Pons (tissue), 1 donor: ENCODE measurements around the gene ANKRD17.

ENCODE experiments used
- DNase-seq: peaks from one replicate; pipeline ENCODE4 v3.0.0-alpha.2; 2016; ENCODE audit warnings: low spot score

Gene ANKRD17

DNA sequence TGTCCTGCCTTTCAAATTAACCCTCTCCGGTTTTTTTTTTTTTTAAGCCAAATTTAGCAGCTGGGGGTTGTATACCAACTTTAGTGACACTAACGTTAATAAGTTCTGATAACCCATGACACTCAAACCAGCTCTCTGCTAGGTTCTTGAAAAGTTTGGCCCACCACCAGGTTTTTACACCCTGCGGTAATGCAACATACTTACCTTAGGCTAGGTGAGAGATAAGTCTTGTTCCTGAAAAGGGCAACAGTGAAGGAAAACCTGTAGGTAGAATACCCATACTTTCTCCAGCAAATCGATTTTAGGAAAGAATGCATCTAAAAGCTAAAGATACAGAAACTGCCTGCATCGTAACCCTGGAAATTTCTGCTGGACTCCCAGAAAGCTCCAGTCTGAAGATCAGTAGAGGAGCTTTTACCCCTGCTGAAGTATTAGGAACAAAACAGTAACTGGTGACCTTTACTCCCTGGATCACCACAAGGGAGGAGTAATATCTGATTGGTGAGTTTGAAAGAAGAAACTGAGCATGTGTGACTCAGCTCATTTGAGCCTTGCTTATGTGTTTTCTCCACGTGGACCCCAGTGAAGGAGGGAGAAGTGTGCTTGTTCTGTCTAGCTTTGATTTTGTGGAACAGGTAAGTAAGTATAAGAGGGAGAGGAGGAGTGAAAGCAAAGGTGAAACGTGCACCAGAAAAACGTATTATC, 154.6 kb downstream of the ANKRD17 start:
- DNase-seq: no peak

DNA sequence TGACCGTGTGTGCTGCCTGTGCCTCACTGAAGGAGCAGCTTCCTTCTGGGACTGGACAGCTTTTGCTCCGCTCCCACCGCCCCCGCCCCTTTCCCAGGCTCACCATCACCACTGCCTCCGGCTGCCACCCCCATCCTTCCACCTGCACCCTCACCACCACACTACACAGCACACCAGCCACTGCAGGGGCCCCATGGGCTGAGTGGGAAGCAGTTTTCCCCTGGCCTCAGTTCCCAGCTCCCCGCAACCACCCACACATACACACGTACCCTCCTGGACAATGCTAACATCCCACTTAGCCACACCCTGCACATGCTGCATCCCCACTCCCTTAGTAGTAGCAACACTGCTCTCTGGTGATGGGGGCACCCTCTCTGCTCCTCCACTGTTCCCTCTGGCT, 159.5 kb downstream of the ANKRD17 start:
- DNase-seq: no peak

DNA sequence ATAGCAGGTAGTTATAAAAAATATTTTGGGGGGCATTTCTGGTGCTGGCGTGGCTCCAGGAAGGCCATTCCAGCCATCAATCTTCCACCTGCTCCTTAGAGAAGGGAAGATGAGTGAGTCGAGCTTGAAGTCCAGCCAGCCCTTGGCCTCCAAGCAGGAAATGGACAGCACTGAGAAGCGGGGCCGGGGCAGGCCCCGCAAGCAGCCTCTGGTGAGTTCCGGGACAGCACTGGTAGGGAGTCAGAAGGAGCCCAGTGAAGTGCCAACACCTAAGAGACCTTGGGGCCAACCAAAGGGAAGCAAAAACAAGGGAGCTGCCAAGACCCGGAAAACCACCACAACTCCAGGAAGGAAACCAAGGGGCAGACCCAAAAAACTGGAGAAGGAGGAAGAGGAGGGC, 159.9 kb downstream of the ANKRD17 start:
- no peak for DNase-seq

DNA sequence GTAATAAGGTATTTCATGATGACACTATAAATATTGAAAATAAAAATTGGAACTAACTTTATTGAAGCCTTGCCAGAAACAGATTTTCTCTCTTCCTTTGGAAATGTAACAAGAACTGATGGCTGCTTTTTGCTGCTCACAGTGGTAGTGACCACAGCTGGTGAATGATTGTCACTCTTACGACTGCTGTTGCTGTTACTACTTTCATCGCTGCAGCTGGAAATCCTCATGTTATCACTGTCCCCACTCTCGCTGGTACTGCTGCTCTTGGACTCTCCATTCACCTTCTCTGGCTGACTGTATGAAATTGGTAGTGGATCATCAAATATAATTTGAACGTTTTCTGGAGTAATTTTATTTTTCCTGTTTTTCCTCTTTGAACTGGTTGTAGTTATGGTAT, 160.6 kb downstream of the ANKRD17 start:
- peak; percentile 11 for DNase-seq

DNA sequence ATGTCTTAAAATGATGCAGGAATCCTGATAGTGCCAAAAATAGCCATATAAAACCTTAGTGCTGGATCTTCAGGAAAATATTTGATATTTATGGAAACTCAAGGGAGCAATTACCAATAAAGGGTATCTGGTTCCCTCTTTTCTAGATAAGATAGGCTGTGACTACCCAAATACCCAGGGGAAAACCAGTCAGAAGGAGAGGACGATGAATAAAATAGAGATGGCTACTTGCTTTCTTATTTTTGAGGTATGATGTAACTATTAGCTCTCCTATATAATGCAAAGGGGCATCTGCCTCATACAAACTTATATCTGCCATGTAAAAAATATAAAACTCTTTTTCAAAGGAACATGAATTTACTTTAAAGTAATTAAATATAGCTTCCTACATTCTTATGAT, 165.7 kb downstream of the ANKRD17 start:
- no peak for DNase-seq

DNA sequence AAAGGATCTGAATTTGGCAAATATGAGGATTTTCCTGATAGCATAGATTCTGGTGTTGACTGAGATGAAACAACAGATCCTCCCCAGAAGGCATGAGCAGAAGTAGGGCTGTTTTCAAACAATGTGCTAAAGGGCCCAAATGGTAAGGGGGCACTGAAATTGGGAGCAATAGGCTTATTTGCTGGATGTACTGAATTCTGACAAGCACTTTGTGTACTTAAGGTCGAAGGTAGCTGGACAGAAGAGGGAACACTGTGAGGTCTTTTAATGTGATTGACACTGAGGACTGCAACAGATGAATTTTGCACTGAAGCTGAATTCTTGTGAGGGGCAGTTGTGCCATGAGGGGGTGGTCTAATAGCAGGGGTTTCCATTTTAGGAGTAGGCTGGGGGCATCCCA, 167.9 kb downstream of the ANKRD17 start:
- DNase-seq: no peak

DNA sequence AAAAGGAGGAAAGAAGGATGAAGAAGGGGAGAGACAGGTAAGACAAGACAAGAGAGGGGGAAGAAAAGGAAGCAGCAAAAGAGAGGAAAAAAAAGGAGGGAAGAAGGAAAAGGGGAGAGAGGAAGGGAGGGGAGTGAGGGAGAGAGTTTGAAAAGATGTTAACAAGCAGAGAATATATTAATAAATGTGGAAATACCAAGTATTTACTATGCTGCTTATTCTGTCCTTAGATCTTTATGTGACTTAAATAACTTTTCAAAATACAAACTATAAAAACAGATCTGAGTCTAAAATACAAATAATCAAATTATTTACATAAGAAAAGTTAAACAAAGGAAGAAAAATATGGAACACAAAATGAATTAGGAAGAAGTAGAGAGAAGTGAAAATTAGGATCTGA, 170.7 kb downstream of the ANKRD17 start:
- DNase-seq: no peak

DNA sequence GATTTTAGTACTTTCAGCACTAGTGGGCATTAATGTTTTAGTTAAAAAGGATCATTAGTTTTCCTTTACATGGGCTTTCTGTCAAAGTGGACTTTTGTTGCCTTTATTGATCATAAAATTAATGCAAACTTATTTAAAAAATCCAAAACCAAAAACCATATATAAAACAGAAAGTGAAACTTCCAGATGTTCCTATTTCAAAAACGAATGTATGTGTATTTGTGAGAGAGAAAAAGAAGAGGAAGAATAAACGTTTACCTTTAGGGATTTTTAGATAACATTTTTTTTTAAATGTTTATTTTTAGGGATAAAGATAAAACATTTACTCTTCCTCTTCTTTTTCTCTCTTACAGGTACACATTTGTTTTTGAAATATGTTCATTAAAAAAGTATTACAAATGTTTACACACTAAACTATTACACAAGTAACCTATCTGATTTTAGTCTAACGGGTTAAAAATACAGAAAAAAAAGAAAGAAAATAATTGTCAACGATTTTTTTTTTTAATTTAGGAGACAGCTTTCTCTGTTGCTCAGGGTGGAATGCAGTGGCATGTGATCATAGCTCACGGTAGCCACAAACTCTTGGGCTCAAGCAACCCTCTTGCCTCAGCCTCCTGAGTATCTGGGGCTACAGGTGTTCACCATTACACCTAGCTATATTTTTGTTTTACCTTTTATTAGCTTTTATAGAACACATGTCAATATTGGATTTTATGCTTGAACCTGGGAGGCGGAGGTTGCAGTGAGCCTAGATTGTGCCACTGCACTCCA, 172.3 kb downstream of the ANKRD17 start:
- DNase-seq: no peak

DNA sequence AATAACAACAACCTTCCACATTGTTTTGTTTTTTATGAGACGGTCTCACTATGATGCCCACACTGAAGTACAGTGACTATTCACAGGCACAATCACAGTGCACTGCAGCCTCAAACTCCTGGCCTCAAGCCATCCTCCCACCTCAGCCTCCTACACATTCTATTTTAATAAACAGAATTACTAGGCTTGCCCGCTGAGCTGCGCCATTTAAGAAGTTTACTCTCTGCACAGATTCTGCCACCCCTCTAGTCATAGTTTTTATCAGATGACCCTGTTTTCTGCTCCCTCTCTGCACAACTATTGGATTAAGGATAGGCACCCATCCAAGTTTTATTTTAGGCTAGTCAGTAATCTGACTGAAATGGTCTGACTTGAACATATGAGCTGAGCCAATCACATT, 177.8 kb downstream of the ANKRD17 start:
- DNase-seq: no peak

DNA sequence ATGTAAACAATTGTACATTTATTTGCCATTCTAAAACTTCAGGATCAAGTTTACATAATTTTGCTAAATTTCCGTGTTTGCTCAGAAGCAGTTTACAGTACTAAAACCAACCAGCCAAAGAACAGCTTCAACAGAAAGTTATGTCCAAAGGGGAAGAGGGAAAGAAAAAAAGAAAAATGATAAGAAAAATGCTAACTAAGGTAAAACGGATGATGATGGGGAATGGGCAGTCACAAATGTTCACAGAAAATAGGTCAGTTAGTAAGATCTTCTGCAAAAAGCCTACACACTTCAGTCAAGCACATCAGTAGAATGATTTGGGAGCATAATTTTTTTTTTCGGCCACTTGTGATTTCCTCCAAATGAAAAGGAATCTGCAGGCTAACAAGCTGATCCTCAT, 182.8 kb downstream of the ANKRD17 start:
- DNase-seq: no peak

DNA sequence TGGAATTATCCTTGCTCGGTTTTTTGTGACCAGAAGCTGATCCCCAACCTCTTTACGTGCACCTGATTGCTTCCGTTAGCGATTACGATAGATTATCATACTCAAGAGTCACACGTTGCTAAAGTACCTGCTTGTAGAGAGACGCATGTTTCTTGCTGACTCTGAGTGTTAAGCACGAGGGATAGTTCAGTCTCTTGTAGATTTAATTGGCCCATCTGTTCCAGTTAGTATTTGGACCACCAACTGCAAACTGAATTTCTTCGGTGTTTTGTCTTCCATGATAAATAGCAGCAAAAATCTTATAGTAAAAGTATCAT, 188.6 kb downstream of the ANKRD17 start:
- no peak for DNase-seq

DNA sequence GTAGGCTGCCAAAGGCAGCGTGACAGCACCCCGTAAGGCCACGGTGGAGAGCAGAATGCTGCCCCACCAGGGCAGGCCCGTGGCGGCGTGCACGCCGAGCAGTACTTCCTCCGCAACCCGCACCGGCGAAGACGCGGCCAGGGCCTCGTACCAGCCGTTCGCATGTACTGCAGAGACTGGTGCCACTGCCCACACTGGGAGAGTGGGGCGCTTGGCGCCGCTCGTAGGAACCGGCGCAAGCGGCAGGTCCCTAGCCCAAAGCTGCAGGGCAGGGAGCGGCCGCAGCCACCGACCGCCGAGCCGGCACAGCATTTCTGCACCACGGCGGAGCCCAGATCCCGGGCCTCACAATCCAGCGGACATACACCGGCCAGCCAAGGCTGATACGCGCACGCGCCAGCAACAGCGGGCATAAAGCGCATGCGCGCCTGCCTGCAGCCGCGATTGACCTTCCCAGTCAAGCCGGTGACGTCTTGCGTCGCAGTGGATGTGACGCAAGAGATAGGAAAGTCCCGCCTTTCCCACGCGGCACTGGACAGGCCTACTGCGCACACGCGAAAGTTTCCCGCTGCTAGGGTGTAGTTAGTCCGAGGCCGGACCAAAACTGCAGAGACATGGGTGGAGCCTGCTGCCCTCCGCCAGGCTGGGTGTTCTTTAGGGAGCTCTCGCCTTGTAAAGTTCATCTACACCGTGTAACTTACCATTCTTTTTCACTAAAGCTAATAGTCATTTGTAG, 189.1 kb downstream of the ANKRD17 start, which contains the start of gene COX18:
TSS of gene COX18 (minus strand) at position 379 of the 736 bp plus-strand sequence. CDS start at position 312, 67 bp downstream.
- peak; percentile 99 for DNase-seq

DNA sequence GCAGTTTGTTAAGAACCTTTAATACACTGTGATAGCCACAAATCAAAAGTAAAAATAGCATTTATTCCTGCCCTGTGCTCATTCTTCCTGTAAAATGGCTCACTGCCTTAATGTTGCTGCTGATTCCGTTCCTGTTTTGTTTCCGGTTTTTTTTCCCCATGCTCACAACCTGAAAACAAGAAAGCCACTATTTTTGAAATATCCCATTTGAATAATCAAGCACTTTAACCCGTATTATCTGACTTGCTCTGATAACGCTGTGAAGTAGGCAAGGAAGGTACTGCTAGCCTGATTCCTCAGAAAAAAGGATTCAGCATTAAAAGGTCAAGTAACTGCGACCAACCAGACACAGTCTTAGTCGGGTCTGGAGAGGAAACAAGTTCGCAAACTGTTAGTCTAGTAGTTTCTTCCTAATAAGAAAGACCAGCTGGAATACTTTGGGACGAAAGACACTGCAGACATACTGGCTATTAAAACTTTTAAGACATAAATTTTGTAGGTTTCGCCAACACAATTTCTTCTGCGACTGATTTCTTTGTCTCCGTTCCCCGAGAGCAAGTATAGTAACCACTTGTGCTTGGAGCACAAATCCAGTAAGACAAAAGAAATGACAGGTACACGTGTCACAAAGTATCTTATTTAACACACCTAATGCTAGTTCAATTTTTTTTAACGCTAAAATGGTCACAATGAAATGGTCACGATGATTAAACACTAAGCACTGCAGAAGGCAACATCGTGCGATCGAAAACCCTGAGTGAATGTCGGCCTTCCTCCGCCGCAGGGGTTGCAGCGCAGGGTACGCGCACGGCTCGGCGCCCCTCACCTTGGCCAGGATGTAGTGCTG, 189.9 kb downstream of the ANKRD17 start:
- DNase-seq: peak; percentile 60

DNA sequence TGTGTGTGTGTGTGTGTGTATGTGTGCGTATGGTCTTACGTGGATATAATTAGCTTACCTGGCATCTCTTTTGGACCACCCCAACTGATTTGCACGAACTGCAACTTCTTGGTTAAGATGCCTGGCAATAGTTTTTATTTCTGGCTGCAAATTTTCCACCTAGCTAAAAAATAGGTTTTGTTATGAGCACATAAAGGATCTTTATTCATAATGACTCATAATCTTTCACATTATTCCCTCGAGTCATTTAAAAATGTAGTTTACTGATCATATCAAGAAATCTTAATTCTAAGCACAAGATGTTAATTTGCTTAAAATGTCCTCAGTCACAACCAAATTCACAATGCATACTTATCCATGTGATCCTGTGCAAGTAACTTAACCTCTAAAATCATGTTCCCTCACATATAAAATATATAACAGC, 190.6 kb downstream of the ANKRD17 start:
- DNase-seq: peak; percentile 24

DNA sequence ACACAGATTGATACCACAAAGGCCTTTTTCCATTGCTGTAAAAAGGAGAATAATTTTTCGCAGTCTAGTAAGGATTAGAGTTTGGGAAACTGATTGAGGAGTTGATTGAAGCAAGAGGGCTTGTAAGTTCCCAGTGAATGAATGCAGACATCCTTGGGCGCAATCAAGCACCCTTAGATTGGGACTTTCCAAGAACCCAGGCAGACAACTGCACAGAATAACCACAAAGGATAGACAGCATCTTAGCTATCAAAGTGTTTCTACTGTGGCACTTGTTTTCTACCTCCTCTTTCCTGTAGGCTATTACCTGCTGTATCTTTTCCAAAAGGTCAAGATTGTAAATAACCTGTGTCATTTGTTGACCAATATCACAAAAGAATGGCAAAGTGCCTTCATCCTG, 191.7 kb downstream of the ANKRD17 start:
- DNase-seq: no peak

DNA sequence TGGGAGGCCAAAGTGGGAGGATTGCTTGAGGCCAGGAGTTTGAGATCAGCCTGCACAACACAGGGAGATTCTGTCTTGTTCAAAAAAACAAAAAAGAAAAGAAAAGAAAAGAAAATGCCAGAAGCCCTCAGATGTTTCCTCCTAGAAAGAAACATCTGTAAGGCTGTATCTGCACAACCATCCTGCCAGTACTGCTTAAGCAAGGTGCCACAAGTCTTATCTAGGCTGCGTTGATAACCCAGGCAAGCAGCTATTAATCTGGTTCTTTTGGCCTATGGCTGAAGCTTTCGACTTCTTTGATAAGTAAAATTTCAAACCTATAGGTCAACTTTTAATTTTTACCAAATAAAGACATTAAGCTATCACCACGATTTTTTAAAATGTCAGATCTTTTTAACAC, 192.2 kb downstream of the ANKRD17 start:
- no peak for DNase-seq

DNA sequence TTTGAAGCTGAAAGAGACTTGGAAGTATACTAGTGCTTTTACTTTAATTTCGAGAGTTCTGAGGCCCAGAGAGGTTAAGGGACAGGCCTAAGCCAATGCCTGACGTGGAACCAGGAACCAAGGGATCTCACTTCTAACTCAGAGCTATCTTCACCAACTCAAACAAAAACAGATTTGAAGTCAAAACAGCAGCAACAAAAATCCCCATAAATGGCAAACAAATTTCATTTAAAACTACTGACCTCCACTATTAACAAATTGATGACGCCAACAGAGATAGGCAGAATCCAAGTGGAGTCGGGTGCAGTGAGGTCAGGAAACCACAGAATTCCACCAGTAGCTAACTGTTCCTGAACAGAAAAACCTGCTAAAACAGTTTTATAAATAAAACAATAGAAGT, 194.1 kb downstream of the ANKRD17 start:
- DNase-seq: no peak

DNA sequence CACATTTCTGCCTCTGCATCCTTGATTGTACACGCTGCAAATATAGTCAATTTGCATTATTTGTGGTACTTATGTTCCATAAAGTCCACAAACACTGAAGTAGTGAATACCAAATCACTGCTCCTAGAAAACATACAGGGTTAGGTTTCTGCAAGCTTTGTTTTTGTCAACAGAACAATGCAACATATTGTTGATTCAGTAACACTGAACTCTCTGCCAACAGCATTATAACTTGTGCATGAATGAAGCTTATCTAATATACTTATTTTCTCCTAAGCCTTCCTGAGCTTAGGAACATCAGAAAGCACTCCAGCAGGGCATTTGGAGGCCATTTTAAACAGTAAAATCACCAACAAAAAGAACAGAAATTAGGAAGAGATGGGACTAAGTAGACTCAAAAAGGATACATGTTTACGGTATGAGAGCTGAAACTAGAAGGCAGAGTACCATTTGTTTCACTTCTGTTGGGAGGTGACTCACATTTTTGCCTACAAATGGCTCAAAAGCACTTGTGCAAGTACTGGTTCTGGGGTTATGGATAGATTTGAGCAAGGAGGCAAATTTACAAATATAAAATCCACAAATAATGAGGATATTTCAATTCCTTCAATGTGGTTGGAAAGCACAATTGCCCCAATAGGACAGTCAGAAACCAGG, 203.2 kb downstream of the ANKRD17 start:
- peak; percentile 85 for DNase-seq

DNA sequence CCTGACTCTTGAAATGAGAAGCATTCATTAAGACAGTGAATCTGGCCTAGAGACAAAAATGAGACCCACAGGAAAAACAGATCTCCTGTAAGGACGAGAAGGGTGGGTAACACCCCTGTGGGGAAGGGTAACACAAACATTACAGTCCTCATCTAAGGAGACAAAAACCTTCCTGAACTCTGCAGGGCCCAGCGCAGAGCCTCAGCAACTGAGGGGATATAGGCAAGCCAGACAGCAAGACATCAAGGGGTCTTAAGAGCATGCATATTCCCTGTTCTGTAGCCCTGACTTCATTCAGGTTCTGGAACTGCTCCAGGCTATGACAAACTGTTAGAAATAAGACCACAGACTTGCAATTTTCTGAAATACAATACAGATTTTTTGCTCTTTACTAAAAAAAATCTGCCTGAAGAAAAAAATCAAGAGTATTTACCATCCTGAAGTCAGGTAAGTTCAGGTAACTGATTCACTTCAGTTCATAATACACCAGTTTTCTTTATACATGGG, 204.6 kb downstream of the ANKRD17 start:
- DNase-seq: no peak

DNA sequence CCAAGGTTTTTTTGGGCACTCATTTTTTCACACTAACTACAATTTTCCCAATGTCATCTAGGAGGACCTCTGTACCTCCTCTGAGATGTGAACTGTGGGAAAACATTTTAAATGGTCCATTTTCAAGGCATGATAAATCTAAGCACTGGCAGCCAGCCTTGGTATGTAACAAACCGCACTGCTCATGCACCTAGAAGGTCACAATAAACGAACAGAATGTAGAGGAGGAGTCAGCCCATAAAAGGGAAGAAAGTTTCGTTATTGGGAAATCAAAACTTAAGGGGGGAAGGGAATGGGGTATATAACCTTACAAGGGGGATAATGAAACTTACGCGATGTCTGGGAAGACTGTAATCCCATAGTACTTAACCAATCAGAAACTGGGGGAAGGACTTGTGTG, 205.5 kb downstream of the ANKRD17 start:
- DNase-seq: no peak

DNA sequence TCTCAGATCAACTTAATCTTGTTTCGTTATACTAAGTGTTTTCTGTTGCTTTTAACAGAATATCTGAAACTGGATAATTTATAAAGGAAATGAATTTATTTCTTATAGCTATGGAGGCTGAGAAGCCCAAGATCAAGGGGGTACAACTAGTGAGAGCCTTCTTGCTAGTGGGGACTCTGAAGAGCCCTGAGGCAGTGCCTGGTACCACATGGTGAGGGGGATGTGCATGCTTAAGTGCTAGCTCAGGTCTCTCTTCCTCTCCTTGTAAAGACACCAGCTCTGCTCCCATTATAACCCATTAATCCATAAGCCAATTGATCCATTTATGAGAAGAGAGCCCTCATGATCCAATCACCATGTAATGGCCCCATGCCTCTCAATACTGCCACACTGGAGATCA, 207.0 kb downstream of the ANKRD17 start:
- DNase-seq: no peak
